Nephron progenitor cell (in vitro differentiated cells): ENCODE measurements around the gene UFSP1.

ENCODE experiments used
- DNase-seq: peaks from one replicate; pipeline ENCODE4 v3.0.0; 2021
- H3K27ac Mint-ChIP-seq: 2 replicates; pipeline ENCODE4 v1.8.0; 2021; ENCODE audit warnings: mild to moderate bottlenecking, moderate library complexity, mixed read lengths
- H3K27me3 Mint-ChIP-seq: 2 replicates; pipeline ENCODE4 v1.8.0; 2021; ENCODE audit warnings: mild to moderate bottlenecking, low read depth, mixed read lengths; ENCODE audit not compliant: poor library complexity
- H3K36me3 Mint-ChIP-seq: 2 replicates; pipeline ENCODE4 v1.8.0; 2021; ENCODE audit warnings: low read depth, mixed read lengths
- H3K4me1 Mint-ChIP-seq: 2 replicates; pipeline ENCODE4 v1.8.0; 2021; ENCODE audit warnings: mixed read lengths
- H3K4me3 Mint-ChIP-seq: 2 replicates; pipeline ENCODE4 v1.8.0; 2021; ENCODE audit warnings: mild to moderate bottlenecking, moderate library complexity, mixed read lengths
- H3K9me3 Mint-ChIP-seq: 2 replicates; pipeline ENCODE4 v1.8.0; 2021; ENCODE audit warnings: mild to moderate bottlenecking, moderate library complexity, mixed read lengths
- CTCF ChIP-seq: fragments of 200-600 bp; sonication (generic); IDR thresholded peaks from 2 replicates; pipeline ENCODE4 v1.5.0; 2021; ENCODE audit warnings: antibody characterized with exemption

The UFSP1 gene

DNA sequence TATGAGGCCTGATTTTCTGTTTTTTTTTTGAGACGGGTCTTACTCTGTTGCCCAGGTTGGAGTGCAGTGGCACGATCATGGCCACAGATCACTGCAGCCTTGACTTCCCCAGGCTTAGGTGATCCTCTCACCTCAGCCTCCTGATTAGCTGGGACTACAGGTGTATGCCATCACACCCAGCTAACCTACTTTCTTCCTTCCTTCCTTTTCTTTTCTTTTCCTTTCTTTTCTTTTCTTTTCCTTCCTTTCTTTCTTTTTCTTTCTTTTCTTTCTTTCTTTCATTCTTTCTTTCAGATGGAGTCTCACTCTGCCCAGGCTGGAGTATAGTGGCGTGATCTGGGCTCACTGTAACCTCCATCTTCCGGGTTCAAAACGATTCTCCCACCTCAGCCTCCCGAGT, 10.8 kb downstream of the UFSP1 start:
- DNase-seq = no peak
- Mint-ChIP-seq H3K27ac (peak overlapping the region; percentile 84), H3K4me1 (peaks cover 86% of the 10 kb centered on the region), H3K36me3 (peaks cover 93% of the 10 kb centered on the region), H3K4me3 (peak overlapping the region; percentile 62), H3K9me3 (no peaks in the 10 kb centered on the region), H3K27me3 (no peaks in the 10 kb centered on the region)
- no peak for TF ChIP-seq CTCF

DNA sequence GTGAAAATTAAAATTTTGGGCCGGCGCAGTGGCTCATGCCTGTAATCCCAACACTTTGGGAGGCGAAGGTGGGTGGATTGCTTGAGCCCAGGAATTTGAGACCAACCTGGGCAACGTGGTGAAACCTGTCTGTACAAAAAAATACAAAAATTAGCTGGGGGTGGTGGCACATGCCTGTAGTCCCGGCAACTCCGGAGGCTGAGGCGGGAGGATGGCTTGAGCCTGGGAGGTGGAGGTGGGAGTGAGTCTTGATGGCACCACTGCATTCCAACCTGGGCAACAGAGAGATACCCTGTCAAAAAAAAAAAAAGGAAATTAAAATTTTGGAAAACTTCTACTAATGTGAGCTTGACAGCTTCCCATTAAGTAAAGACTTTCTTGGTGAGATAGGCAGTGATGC, 11.5 kb downstream of the UFSP1 start:
- H3K27me3 Mint-ChIP-seq = peaks cover 3% of the 10 kb centered on the region
- TF ChIP-seq CTCF = no peak
- no peak for DNase-seq
- peaks cover 91% of the 10 kb centered on the region for H3K36me3 Mint-ChIP-seq
- H3K4me3 Mint-ChIP-seq = peak overlapping the region; percentile 30
- H3K9me3 Mint-ChIP-seq = no peaks in the 10 kb centered on the region
- H3K4me1 Mint-ChIP-seq = peaks cover 79% of the 10 kb centered on the region
- H3K27ac Mint-ChIP-seq = no peak overlapping the region

- Mint-ChIP-seq H3K27me3 (peaks cover 3% of the 10 kb centered on the region), H3K4me1 (peaks cover 60% of the 10 kb centered on the region), H3K36me3 (peaks cover 82% of the 10 kb centered on the region), H3K4me3 (peak overlapping the region; percentile 99), H3K9me3 (no peaks in the 10 kb centered on the region), H3K27ac (peak overlapping the region; percentile 100)
- no peak for DNase-seq
- no peak for TF ChIP-seq CTCF
Observed at GRCh38 chr7:100875356-100875751, 14.2 kb downstream of the UFSP1 start.

- Mint-ChIP-seq H3K9me3 (no peaks in the 10 kb centered on the region), H3K4me1 (peaks cover 55% of the 10 kb centered on the region), H3K27me3 (peaks cover 3% of the 10 kb centered on the region), H3K27ac (peak within 1 kb of the TSS; percentile 100), H3K36me3 (peaks cover 77% of the 10 kb centered on the region), H3K4me3 (peak within 1 kb of the TSS; percentile 99)
- peak; percentile 31 for TF ChIP-seq CTCF
- peak; percentile 98 for DNase-seq
Observed at GRCh38 chr7:100874577-100875355, 14.7 kb downstream of the UFSP1 start, which contains the start of gene SRRT. TSS of gene SRRT (plus strand) at chr7:100875103. CDS start at chr7:100875591, 488 bp downstream.

DNA sequence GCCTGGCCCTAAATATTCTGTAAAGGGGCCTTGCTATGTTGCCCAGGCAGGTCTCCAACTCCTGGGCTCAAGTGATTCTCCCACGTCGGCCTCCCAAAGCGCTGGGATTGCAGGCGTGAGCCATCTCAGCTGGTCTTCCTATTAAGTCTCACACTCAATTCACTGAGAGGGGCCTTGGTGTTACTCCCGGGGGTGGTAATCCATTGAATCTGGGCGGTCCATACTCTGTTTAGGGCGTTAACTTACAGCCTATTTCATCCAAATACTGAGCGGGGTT, 15.3 kb downstream of the UFSP1 start:
- Mint-ChIP-seq H3K27me3 (peaks cover 3% of the 10 kb centered on the region), H3K9me3 (no peaks in the 10 kb centered on the region), H3K27ac (peak overlapping the region; percentile 100), H3K4me3 (peak overlapping the region; percentile 99), H3K4me1 (peaks cover 50% of the 10 kb centered on the region), H3K36me3 (peaks cover 72% of the 10 kb centered on the region)
- no peak for TF ChIP-seq CTCF
- DNase-seq = no peak
